ENCODE results near the gene NR6A1. TPM values are rescaled to one million over a fixed set of nuclear protein-coding genes. Genes with fewer than 3 reads are reported as not detected.

Gene NR6A1
- total RNA-seq, 1 donor = 0.36 TPM

DNA sequence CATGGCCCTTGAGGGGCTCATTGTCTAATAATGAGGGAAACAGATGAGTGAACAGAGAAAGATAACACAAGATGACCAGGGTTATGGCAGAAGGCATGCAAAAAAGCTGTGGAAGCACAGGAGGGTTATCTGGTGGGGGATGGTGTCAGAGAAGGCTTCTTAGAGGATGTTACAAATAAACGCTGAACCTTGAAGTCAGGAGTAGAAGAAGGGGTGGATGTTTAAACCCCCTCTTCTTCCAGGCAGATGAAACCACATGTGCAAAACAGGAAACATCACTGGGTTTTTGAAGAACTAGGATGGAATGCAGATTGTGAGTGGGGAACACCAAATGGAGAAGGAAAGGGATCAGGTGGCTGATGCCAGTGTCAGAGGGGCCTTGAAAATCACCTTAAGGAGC, 222.1 kb downstream of the NR6A1 start:
- Histone ChIP-seq H3K4me1 (ENCODE audit: insufficient read depth, low read length) (peaks cover 20% of the 10 kb centered on the region), H2AFZ (ENCODE audit: low read length) (no peak overlapping the region)

DNA sequence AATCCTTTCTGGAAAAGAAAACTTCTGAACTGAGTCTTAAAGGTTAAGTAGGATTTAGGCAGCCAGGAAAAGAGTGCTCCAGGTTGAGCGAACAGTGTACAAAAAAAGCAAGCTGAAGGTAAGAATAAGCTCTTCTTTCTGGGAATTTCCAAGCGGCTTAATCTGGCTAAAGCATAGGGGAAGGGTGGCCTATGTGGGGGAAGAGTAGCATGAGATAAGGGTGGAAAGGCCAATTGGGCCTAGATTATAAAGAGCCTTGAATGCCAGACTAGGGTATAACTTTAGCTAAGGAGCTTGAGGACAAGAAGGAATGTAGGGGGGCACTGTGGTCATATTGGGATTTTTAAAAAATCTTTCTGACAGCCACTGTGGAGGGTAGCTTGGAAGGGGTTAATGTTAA, 226.6 kb downstream of the NR6A1 start:
- TF ChIP-seq, protein P1, sequence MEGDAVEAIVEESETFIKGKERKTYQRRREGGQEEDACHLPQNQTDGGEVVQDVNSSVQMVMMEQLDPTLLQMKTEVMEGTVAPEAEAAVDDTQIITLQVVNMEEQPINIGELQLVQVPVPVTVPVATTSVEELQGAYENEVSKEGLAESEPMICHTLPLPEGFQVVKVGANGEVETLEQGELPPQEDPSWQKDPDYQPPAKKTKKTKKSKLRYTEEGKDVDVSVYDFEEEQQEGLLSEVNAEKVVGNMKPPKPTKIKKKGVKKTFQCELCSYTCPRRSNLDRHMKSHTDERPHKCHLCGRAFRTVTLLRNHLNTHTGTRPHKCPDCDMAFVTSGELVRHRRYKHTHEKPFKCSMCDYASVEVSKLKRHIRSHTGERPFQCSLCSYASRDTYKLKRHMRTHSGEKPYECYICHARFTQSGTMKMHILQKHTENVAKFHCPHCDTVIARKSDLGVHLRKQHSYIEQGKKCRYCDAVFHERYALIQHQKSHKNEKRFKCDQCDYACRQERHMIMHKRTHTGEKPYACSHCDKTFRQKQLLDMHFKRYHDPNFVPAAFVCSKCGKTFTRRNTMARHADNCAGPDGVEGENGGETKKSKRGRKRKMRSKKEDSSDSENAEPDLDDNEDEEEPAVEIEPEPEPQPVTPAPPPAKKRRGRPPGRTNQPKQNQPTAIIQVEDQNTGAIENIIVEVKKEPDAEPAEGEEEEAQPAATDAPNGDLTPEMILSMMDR (IDR thresholded peaks at IDR 0.05; ENCODE audit: extremely low read depth, low read depth, low read length) = no peak
- Histone ChIP-seq H4K20me1 (ENCODE audit: insufficient read depth, low read length) (no peaks in the 10 kb centered on the region), H3K4me1 (ENCODE audit: insufficient read depth, low read length) (no peaks in the 10 kb centered on the region), H3K36me3 (ENCODE audit: insufficient read depth, low read length) (no peaks in the 10 kb centered on the region), H2AFZ (ENCODE audit: low read length) (no peak overlapping the region), H3K9me3 (ENCODE audit: low read depth, low read length) (no peaks in the 10 kb centered on the region), H3K79me2 (ENCODE audit: insufficient read depth, low read length) (no peaks in the 10 kb centered on the region), H3K27me3 (ENCODE audit: insufficient read depth, low read length) (peaks cover 49% of the 10 kb centered on the region), H3K4me3 (ENCODE audit: insufficient read depth, low read length) (no peak overlapping the region), H3K27ac (ENCODE audit: low read depth, low read length) (no peak overlapping the region), H3K4me2 (ENCODE audit: insufficient read depth, low read length) (no peak overlapping the region)
- DNase-seq (ENCODE audit: insufficient read length, low spot score, missing footprints) = no peak

More for the DNA sequence above, 222.1 kb downstream of the NR6A1 start:
- TF ChIP-seq, protein P1 (IDR thresholded peaks at IDR 0.05; ENCODE audit: extremely low read depth, low read depth, low read length) = no peak
- Histone ChIP-seq H3K36me3 (ENCODE audit: insufficient read depth, low read length) (no peaks in the 10 kb centered on the region), H3K27ac (ENCODE audit: low read depth, low read length) (no peak overlapping the region), H3K4me3 (ENCODE audit: insufficient read depth, low read length) (no peak overlapping the region), H4K20me1 (ENCODE audit: insufficient read depth, low read length) (no peaks in the 10 kb centered on the region), H3K9me3 (ENCODE audit: low read depth, low read length) (no peaks in the 10 kb centered on the region), H3K4me2 (ENCODE audit: insufficient read depth, low read length) (no peak overlapping the region), H3K27me3 (ENCODE audit: insufficient read depth, low read length) (peaks cover 31% of the 10 kb centered on the region), H3K79me2 (ENCODE audit: insufficient read depth, low read length) (no peaks in the 10 kb centered on the region)
- no peak for DNase-seq (ENCODE audit: insufficient read length, low spot score, missing footprints)

DNA sequence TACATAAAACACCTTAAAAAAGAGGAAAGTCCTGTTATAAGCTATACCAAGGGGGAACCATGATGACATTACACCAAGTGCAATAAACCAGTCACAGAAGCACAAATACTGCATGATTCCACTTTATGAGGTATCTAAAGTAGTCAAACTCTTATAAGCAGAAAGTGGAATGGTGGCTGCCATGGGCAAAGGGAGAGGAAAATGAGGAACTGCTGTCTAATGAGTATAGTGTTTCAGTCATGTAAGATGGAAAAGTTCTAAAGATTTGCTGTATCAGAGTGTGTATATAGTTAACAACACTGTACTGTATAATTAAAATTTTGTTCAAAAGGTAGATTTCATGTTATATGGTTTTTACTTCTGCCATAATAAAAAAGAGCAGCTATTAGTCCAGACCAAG, 229.3 kb downstream of the NR6A1 start:
- H2AFZ ChIP-seq (ENCODE audit: low read length) = no peak overlapping the region
- H3K36me3 ChIP-seq (ENCODE audit: insufficient read depth, low read length) = no peaks in the 10 kb centered on the region
- DNase-seq (ENCODE audit: insufficient read length, low spot score, missing footprints) = no peak
- H3K79me2 ChIP-seq (ENCODE audit: insufficient read depth, low read length) = no peaks in the 10 kb centered on the region
- peaks cover 36% of the 10 kb centered on the region for H3K27me3 ChIP-seq (ENCODE audit: insufficient read depth, low read length)
- H3K27ac ChIP-seq (ENCODE audit: low read depth, low read length) = no peak overlapping the region
- no peaks in the 10 kb centered on the region for H4K20me1 ChIP-seq (ENCODE audit: insufficient read depth, low read length)
- no peaks in the 10 kb centered on the region for H3K9me3 ChIP-seq (ENCODE audit: low read depth, low read length)
- no peak overlapping the region for H3K4me2 ChIP-seq (ENCODE audit: insufficient read depth, low read length)
- no peak overlapping the region for H3K4me3 ChIP-seq (ENCODE audit: insufficient read depth, low read length)
- TF ChIP-seq, protein P1 (IDR thresholded peaks at IDR 0.05; ENCODE audit: extremely low read depth, low read depth, low read length) = no peak
- no peaks in the 10 kb centered on the region for H3K4me1 ChIP-seq (ENCODE audit: insufficient read depth, low read length)

DNA sequence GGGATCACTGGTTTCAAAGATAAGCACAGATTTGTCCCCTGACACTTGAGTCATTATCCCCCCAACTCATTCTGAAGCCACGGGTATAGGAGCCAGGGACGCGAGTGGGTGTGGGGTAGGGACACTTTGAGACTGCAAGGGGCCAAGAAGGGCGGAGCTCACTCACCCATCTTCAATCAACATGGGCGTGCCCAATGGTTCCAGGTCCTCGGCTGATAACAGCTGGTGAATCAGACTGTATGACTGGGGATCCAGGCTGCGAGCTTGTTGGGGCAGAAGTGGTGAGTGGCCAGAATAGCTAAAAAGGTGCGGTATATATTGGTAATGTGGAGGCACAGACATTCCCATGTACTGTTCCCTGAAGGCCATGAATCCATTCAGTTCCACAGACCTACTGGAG, 233.2 kb downstream of the NR6A1 start:
- no peak for DNase-seq (ENCODE audit: insufficient read length, low spot score, missing footprints)
- Histone ChIP-seq H3K4me1 (ENCODE audit: insufficient read depth, low read length) (no peaks in the 10 kb centered on the region), H3K4me2 (ENCODE audit: insufficient read depth, low read length) (no peak overlapping the region), H2AFZ (ENCODE audit: low read length) (no peak overlapping the region), H3K4me3 (ENCODE audit: insufficient read depth, low read length) (no peak overlapping the region), H3K9me3 (ENCODE audit: low read depth, low read length) (no peaks in the 10 kb centered on the region), H3K27me3 (ENCODE audit: insufficient read depth, low read length) (peaks cover 7% of the 10 kb centered on the region), H3K79me2 (ENCODE audit: insufficient read depth, low read length) (no peaks in the 10 kb centered on the region), H3K27ac (ENCODE audit: low read depth, low read length) (no peak overlapping the region), H3K36me3 (ENCODE audit: insufficient read depth, low read length) (no peaks in the 10 kb centered on the region), H4K20me1 (ENCODE audit: insufficient read depth, low read length) (no peaks in the 10 kb centered on the region)
- TF ChIP-seq, protein P1 (IDR thresholded peaks at IDR 0.05; ENCODE audit: extremely low read depth, low read depth, low read length) = no peak

Data from osteoblast (primary cell).